PFSK-1 (cell line): ENCODE data around the gene DENND4B.

Experiments
- POLR2AphosphoS5 ChIP-seq: IDR thresholded peaks from 2 replicates; pipeline ENCODE4 v1.6.1; 2012; ENCODE audit warnings: low read depth, mild to moderate bottlenecking, control low read depth, low read length, moderate library complexity
- SIN3A ChIP-seq: IDR thresholded peaks from 2 replicates; pipeline ENCODE4 v1.6.1; 2012; ENCODE audit warnings: mild to moderate bottlenecking, low read length, moderate library complexity, borderline replicate concordance; ENCODE audit not compliant: insufficient read depth
- TF ChIP-seq, protein P1 (sequence below), 2 experiments: IDR thresholded peaks; 2 replicates each; pipeline versions ENCODE4 v1.6.1 to v1.8.0; 2011 to 2012; ENCODE audit warnings: low read depth in 2 of 2, low read length in 2 of 2, control low read depth in 1 of 2, inconsistent platforms in 1 of 2, mild to moderate bottlenecking in 1 of 2, moderate library complexity in 1 of 2; ENCODE audit not compliant: insufficient read depth in 1 of 2

DNA sequence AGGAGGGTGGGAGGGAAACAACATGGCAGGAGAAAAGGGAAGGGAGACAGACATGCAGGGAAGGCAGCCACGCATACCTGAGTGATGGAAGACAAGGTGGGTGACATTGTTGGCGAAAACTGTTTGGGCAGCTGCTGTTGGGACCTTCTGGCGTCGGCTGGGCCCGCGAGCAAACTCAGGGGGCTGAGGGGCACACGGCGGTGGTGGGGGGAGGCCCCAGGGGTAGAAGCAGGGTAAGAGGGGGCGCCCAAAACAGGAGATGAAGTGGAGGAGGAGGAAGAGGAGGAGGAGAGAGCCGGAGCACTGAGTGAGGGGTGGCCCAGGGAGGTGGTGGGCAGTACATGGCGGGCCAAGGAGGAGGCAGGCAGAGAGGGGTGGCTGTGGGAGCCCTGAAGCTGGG is 4.7 kb upstream of the DENND4B start:
- TF ChIP-seq POLR2AphosphoS5, result no peak
- no peak for TF ChIP-seq SIN3A
- TF ChIP-seq, protein P1, sequence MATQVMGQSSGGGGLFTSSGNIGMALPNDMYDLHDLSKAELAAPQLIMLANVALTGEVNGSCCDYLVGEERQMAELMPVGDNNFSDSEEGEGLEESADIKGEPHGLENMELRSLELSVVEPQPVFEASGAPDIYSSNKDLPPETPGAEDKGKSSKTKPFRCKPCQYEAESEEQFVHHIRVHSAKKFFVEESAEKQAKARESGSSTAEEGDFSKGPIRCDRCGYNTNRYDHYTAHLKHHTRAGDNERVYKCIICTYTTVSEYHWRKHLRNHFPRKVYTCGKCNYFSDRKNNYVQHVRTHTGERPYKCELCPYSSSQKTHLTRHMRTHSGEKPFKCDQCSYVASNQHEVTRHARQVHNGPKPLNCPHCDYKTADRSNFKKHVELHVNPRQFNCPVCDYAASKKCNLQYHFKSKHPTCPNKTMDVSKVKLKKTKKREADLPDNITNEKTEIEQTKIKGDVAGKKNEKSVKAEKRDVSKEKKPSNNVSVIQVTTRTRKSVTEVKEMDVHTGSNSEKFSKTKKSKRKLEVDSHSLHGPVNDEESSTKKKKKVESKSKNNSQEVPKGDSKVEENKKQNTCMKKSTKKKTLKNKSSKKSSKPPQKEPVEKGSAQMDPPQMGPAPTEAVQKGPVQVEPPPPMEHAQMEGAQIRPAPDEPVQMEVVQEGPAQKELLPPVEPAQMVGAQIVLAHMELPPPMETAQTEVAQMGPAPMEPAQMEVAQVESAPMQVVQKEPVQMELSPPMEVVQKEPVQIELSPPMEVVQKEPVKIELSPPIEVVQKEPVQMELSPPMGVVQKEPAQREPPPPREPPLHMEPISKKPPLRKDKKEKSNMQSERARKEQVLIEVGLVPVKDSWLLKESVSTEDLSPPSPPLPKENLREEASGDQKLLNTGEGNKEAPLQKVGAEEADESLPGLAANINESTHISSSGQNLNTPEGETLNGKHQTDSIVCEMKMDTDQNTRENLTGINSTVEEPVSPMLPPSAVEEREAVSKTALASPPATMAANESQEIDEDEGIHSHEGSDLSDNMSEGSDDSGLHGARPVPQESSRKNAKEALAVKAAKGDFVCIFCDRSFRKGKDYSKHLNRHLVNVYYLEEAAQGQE (IDR thresholded peaks at IDR 0.05; ENCODE audit: insufficient read depth in 1 of 2, low read depth in 2 of 2, low read length in 2 of 2), result no peak
